PFSK-1 (cell line): ENCODE measurements around the gene ABCF3.

Source experiments
- POLR2AphosphoS5 ChIP-seq: IDR thresholded peaks from 2 replicates; pipeline ENCODE4 v1.6.1; 2012; ENCODE audit warnings: low read depth, mild to moderate bottlenecking, control low read depth, low read length, moderate library complexity
- TAF1 ChIP-seq: IDR thresholded peaks from 2 replicates; pipeline ENCODE4 v1.6.1; 2012; ENCODE audit warnings: low read length, control low read depth, borderline replicate concordance; ENCODE audit not compliant: insufficient read depth

DNA sequence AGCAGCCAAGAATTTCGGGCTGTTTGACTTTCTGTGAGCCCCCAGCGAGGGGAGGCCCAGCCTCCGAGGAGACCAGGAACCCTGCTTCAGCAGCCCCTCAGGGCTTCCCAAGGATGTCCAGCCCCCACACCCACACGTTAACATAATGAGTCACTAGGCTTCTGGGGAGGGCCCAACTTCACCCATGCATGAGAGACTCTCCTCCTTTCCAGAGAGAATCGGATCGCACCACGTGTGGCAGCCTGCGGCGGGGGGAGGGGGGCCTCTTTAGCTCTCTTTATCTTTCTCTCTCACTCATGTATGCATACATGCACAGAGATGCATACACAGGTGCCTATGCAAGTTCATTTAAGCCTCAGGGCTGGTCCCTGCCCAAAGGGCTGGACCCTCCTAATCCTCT, 14.4 kb upstream of the ABCF3 start:
- TF ChIP-seq TAF1 (no peak), POLR2AphosphoS5 (no peak)
